ENCODE measurements around the gene SOBP.

The SOBP gene

DNA sequence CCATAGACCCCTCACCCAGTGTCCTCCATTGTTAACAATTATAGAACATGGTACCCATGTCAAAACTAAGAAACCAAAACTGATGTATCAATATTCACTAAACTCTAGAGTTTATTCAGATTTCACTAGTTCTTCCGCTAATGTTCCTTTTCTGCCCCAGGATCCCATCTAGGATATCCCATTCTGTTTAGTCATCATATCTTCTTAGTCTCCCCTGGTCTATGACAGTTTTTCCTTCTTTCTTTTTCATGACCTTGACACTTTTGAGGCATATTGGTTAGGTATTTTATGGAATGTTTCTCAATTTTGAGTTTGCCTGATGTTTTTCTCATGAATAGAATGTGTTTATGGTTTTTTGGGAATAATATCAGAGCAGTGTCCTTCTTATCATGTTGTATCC, 187.5 kb downstream of the SOBP start:
- TF ChIP-seq, protein P1, sequence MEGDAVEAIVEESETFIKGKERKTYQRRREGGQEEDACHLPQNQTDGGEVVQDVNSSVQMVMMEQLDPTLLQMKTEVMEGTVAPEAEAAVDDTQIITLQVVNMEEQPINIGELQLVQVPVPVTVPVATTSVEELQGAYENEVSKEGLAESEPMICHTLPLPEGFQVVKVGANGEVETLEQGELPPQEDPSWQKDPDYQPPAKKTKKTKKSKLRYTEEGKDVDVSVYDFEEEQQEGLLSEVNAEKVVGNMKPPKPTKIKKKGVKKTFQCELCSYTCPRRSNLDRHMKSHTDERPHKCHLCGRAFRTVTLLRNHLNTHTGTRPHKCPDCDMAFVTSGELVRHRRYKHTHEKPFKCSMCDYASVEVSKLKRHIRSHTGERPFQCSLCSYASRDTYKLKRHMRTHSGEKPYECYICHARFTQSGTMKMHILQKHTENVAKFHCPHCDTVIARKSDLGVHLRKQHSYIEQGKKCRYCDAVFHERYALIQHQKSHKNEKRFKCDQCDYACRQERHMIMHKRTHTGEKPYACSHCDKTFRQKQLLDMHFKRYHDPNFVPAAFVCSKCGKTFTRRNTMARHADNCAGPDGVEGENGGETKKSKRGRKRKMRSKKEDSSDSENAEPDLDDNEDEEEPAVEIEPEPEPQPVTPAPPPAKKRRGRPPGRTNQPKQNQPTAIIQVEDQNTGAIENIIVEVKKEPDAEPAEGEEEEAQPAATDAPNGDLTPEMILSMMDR (IDR thresholded peaks at IDR 0.05; ENCODE audit: low read depth, low read length, missing control alignments): no peak

DNA sequence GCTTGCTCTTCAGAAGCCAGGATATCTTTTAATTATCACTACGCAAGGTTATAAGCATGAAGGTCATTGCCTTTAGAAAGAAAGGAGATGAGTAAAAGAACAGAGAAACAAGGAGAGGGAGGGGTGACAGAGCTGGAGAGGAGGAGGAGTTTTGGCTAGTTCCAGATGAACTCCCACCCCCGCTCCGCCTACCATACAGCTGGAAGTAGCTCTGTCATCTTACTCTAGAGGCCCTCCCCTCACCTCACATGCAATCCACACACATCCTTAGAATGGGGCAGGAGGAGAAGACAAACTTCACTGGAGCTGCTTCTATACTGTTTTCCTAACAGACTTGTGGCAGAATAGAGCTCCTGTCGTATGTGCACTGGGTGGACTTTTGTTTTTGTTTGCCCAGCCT, 189.5 kb downstream of the SOBP start:
- no peak for DNase-seq (ENCODE audit: extremely low read depth, low read depth)
- no peak overlapping the region for H3K4me3 ChIP-seq (replicated peaks; ENCODE audit: low read depth, low read length)
- TF ChIP-seq, protein P1 (IDR thresholded peaks at IDR 0.05; ENCODE audit: low read depth, low read length, missing control alignments): no peak

More for the DNA sequence above, 187.5 kb downstream of the SOBP start:
- no peak for DNase-seq (ENCODE audit: extremely low read depth, low read depth)
- H3K4me3 ChIP-seq (replicated peaks; ENCODE audit: low read depth, low read length): no peak overlapping the region

GRCh38 chr6:107682721-107683120, 192.8 kb downstream of the SOBP start:
- H3K4me3 ChIP-seq (replicated peaks; ENCODE audit: low read depth, low read length): no peak overlapping the region
- TF ChIP-seq, protein P1 (IDR thresholded peaks at IDR 0.05; ENCODE audit: low read depth, low read length, missing control alignments): no peak
- no peak for DNase-seq (ENCODE audit: extremely low read depth, low read depth)

DNA sequence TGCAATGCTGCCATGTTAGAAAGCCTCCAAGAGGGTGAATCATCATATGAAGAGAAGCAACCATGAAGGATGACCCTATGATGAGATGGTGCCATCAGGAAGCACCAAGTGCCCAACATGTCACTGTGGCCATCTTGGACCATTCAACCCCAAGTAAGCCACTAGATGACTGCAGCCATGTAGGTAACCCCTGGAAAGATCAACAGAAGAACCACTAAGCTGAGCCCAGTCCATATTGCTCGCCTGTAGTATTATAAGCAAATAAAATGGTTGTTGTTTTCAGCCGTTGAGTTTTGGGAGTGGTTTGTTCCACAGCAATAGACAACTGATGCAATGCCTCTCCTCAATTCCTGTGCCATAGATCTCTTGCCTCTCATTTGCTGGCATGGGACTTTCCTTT, 193.3 kb downstream of the SOBP start:
- TF ChIP-seq, protein P1 (IDR thresholded peaks at IDR 0.05; ENCODE audit: low read depth, low read length, missing control alignments): no peak

DNA sequence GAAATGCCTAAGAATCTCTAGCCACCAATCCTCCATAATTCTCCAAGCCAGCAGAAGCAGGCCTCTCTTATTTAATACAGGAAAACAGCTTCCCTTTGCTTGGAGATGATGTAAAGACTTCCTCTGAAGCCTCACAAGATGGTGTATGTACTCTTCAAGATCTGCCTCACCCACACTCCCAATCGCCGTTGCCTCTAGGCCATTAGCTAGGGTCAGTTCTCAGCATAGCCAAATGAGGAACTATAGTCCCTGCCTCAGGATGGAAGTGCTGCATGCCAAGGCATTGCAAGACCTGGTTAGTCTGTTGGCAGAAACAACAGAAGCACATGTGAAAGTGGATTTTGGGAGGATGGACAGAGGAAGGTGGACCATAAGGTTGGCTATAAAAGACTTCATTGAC, 195.1 kb downstream of the SOBP start:
- no peak for DNase-seq (ENCODE audit: extremely low read depth, low read depth)
- no peak overlapping the region for H3K4me3 ChIP-seq (replicated peaks; ENCODE audit: low read depth, low read length)
- TF ChIP-seq, protein P1 (IDR thresholded peaks at IDR 0.05; ENCODE audit: low read depth, low read length, missing control alignments): no peak

More for the DNA sequence above, 193.3 kb downstream of the SOBP start:
- no peak overlapping the region for H3K4me3 ChIP-seq (replicated peaks; ENCODE audit: low read depth, low read length)
- DNase-seq (ENCODE audit: extremely low read depth, low read depth): no peak

DNA sequence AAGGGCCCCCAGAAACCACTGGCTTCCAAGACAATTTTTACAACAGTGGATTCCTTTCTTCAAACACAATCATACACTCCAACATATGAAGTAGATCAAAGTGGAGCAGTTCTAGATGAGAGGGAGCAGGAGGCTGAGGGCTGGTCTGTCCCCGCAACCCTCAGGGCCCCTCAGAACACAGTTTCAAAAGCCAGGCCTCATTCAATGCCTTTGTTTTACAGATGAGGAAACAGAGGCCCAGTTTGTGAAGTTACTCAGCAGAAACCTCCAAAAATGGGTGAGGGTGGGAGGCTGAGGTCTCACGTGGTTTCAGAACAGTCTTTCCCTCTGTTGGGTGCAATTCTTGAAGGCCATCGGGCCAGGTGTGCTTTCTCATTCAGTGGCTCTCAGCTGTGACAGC, 199.3 kb downstream of the SOBP start:
- no peak for DNase-seq (ENCODE audit: extremely low read depth, low read depth)
- TF ChIP-seq, protein P1 (IDR thresholded peaks at IDR 0.05; ENCODE audit: low read depth, low read length, missing control alignments): no peak

GRCh38 chr6:107689951-107690642, 200.2 kb downstream of the SOBP start:
- TF ChIP-seq, protein P1 (IDR thresholded peaks at IDR 0.05; ENCODE audit: low read depth, low read length, missing control alignments): no peak
- no peak overlapping the region for H3K4me3 ChIP-seq (replicated peaks; ENCODE audit: low read depth, low read length)
- DNase-seq (ENCODE audit: extremely low read depth, low read depth): no peak

More for the DNA sequence above, 199.3 kb downstream of the SOBP start:
- H3K4me3 ChIP-seq (replicated peaks; ENCODE audit: low read depth, low read length): no peak overlapping the region
